SH-SY5Y (cell line): ENCODE measurements around the gene ANKRD13D.

Experiments
- GATA2 ChIP-seq: IDR thresholded peaks from 2 replicates; pipeline ENCODE4 v1.6.1; 2011; ENCODE audit warnings: mild to moderate bottlenecking, low read depth, low read length
- GATA3 ChIP-seq: IDR thresholded peaks from 2 replicates; pipeline ENCODE4 v1.6.1; 2011; ENCODE audit warnings: low read depth, mild to moderate bottlenecking, low read length, moderate library complexity

Gene ANKRD13D

GRCh38 chr11:67255353-67255752, 33.8 kb upstream of the ANKRD13D start:
- no peak for TF ChIP-seq GATA3
- TF ChIP-seq GATA2, result no peak

- TF ChIP-seq GATA2 (no peak), GATA3 (no peak)
These were observed 33.2 kb upstream of the ANKRD13D start for GRCh38 chr11:67255864-67256263.

- TF ChIP-seq GATA2 (no peak), GATA3 (no peak)
These were observed 32.5 kb upstream of the ANKRD13D start for GRCh38 chr11:67256477-67257135.

- TF ChIP-seq GATA2 (no peak), GATA3 (no peak)
These were observed 28.7 kb upstream of the ANKRD13D start for GRCh38 chr11:67260406-67260805.

GRCh38 chr11:67261640-67261945, 27.5 kb upstream of the ANKRD13D start:
- no peak for TF ChIP-seq GATA3
- TF ChIP-seq GATA2, result no peak

GRCh38 chr11:67261946-67262681, 27.0 kb upstream of the ANKRD13D start:
- no peak for TF ChIP-seq GATA3

DNA sequence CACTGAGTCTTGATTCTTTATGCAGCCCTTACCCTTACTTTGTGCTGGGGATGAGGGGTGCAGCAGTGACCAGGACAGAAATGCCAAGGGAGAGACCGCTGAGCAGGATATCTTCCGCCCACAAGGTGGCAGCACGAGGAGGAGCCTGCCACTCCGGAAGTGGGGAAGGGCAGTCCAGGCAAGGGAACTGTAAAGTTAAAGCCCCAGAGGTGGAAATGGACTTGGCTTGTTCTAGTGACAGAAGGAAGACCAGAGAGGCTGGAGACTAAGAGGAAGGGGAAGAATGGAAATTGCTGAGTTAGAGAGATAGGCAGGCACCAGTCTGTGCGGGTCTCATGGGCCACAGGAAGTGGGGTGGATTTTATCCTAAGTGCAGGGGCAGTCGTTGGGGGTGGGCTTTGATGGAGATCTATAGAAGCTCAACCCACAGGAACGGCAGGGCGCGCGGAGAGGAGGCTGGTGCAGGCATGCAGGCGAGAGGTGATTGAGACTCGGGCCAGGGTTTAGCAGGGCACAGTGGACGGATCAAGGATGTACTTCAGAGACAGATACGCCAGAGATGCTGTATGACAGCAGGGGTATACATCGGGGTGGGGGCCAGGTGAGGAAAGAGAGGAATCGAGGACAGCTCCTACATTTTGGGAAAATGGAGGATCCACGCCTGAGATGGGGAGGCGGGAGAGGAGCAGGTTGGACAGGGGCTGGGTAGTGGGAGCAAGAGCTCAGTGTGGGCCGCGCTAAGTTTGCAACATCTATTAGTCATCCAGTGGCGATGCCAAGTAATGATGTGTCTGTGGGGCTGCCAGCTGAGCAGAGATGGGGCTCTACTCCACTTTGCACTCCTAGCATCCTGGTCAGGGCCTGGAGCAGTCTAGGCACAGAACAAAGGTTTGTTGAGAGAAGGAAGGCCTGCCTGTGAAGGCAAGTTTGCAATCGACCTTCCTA, 26.1 kb upstream of the ANKRD13D start:
- TF ChIP-seq GATA3 (no peak), GATA2 (no peak)

DNA sequence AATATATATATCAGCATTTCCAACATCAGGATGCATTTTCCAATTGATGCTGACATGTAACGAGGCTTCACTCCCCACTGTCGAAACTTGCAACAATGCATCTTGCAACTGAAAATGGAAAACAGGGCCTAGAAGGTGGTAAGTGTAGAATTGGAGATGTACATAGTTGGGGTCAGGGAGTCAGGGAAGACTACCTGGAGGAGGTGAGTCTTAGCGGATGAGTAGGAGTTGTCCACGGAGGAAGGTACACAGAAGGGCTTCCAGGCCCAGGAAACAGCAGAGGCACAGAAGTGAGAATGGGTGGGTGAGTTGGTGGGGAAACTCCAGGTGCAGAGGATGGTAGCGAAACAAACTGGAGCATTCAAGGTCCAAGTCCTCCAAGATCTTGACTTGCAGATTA, 24.8 kb upstream of the ANKRD13D start:
- TF ChIP-seq GATA3, result no peak
- TF ChIP-seq GATA2, result no peak

DNA sequence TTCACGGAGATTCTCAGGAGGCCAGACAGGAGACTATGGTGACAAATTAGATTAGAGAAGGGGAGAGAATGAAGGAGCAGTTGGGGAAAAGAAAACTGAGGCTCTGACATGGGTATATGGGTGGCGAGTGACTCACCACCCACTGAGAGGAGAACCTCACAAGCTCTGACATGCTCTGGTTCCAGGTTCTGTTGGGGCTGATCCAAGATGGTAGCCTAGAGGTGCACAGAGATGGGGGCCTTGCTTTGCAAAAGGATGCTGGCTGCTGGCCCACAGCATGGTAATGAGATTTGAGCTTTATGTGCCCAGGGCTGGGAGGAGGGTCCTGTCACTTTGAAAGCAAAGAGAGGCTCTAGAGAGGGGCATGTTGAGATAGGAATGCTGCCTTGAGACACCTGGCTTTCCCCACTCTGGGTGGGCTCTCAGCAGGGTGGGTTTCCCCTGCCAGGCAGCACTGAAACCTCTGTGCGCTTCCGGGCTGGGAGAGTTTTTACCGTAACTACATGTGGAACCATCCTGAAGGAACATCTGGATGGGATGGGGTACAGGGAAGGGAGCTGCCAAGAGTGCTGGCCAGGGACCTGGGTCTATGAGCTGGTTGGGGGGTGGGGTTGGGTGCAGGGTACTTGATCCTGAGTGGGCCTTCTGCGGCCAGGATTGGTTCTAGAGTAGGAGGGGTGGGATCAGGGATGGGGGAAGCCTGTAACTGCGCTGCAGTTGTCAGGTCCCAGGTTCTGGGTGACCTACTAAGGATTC, 24.0 kb upstream of the ANKRD13D start:
- TF ChIP-seq GATA3 (no peak), GATA2 (no peak)

DNA sequence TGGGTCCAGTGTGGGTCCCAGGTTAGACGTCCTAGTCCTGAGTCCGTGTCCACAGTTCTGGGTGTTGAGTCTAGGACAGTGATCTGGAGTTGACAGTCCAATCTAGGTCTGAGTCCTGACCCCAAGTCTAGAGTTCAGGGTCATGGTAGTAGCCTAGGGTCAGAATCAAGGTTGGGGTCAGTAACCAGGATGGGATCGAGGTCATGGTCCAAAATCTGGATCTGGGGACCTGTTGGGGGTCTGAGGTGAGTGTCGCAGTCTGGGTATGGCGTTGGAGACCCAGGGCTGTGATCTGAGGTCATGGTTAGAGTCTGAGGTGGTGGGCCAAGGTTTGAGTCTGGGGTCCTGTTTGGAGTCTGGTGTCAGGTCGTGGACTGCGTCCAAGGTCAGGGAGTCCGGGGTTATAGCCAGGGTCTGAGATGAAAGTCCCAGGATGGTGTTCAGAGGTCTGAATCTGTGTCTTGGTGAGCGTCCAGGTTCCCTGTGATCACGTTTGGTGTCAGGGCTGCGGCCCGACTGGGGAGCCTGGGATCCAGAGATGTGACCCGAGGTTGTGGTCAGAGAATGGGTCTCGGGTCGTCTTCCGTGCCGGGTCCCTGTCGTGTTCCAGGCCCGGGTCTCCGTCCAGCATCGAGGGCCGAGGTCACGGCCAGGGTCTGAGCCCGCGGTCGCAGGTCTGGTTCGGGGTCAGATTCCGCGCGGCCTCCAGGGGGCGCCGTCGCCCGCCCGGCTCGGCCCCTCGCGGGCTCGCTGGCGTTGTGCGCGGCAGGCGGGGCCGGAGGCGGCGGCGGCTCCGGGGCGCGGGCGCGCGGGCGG, 23.3 kb upstream of the ANKRD13D start:
- TF ChIP-seq GATA2 (no peak), GATA3 (no peak)

DNA sequence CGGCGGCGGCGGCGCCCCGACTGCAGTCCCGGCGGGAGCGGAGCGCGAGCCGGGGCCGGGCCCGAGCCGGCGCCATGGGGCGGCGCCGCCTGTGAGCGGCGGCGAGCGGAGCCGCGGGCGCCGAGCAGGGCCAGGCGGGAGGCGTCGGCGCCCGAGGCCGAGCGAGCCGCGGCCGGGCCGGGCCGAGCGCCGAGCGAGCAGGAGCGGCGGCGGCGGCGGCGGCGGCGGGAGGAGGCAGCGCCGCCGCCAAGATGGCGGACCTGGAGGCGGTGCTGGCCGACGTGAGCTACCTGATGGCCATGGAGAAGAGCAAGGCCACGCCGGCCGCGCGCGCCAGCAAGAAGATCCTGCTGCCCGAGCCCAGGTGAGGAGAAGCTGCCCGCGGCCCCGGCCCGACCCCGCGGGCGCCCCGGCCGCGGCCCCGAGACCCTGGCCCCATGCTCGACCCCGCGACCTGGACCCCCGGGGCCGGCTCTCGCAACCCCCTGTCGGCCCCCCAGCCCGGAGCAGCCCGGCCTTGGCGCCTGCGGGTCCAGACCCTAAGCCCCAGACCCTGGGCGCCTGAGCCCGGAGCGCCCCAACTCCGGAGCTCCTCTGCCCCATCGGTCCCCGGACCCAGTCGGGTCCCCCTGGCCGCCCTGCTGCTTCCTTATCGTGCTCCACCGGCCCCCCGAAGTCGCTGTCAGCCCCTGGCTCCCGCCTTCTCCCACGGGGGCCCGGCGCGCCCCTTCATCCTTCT, 22.5 kb upstream of the ANKRD13D start, which contains the start of gene GRK2:
Gene GRK2 (plus strand): TSS at position 25 of the 739 bp plus-strand sequence. CDS start 227 bp downstream, at position 252.
- no peak for TF ChIP-seq GATA2
- no peak for TF ChIP-seq GATA3
